ENCODE results near the gene FCHO2. TPM values are rescaled to one million over a fixed set of nuclear protein-coding genes. Genes with fewer than 3 reads are reported as not detected.

Gene FCHO2
- total RNA-seq, 2 experiments from 2014 or later, result 1.3 TPM

DNA sequence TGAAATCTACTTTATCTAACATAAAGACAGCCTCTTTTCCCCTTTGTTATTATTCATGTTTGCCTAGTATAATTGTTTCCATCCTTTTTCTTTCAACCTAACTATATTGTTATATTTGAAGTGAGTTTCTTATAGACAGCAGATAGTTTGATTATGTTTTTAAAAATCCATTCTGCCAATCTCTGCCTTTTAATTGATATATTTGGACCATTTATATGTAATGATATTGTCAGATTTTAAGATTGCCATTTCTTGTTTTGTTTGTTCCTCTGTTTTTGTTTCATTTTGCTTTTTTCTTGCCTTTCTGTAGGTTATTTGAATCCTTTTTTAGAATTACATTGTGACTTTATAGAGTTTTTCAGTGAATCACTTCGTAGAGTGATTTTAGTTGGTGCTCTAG is 89.8 kb downstream of the FCHO2 start:
- H3K4me3 Mint-ChIP-seq, result no peak overlapping the region
- ChIA-PET CTCF (interaction anchor here (0.6 kb wide), 1 partner anchor 21 kb away, joined by 3 read pairs; no protein-coding TSS in a partner anchor), POLR2A (no interaction called here)
- no peaks in the 10 kb centered on the region for H3K9me3 Mint-ChIP-seq
- H3K36me3 Mint-ChIP-seq, result peaks cover 4% of the 10 kb centered on the region
- intact Hi-C loops (cut with micrococcal nuclease), result no loop called here
- no peak for DNase-seq
- no peak overlapping the region for H3K27ac Mint-ChIP-seq
- H3K4me1 Mint-ChIP-seq (ENCODE audit: low read depth), result no peaks in the 10 kb centered on the region
- H3K27me3 Mint-ChIP-seq, result no peaks in the 10 kb centered on the region

GRCh38 chr5:73061593-73061992 is 105.8 kb downstream of the FCHO2 start:
- Mint-ChIP-seq H3K9me3 (no peaks in the 10 kb centered on the region), H3K27me3 (no peaks in the 10 kb centered on the region), H3K4me3 (no peak overlapping the region), H3K27ac (no peak overlapping the region), H3K36me3 (no peaks in the 10 kb centered on the region), H3K4me1 (ENCODE audit: low read depth) (no peaks in the 10 kb centered on the region)
- intact Hi-C loops (cut with micrococcal nuclease), result no loop called here
- POLR2A ChIA-PET, result no interaction called here
- DNase-seq, result no peak
- CTCF ChIA-PET, result no interaction called here

DNA sequence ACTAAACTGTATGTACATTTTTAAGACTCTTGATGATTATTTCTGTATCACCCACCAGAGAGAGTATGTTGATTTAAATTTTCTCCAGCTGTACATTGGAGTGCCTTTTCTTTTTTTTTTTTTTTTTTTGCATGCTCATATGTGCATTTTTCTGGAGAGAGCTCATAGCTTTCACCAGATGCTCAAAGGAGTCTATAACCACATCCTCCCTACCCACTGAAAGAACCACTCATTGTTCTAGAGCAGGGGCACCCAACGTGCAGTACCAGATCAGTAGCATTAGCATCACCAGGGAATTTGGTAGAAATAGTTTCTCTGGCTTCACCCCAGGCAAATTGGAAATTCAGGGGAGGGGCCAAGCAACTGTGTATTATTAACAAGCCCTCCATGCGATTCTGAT is 110.6 kb downstream of the FCHO2 start:
- H3K9me3 Mint-ChIP-seq, result no peaks in the 10 kb centered on the region
- no peak overlapping the region for H3K27ac Mint-ChIP-seq
- CTCF ChIA-PET, result no interaction called here
- H3K27me3 Mint-ChIP-seq, result no peaks in the 10 kb centered on the region
- no peaks in the 10 kb centered on the region for H3K36me3 Mint-ChIP-seq
- H3K4me3 Mint-ChIP-seq, result no peak overlapping the region
- POLR2A ChIA-PET, result no interaction called here
- no peaks in the 10 kb centered on the region for H3K4me1 Mint-ChIP-seq (ENCODE audit: low read depth)
- intact Hi-C loops (cut with micrococcal nuclease), result no loop called here
- DNase-seq, result no peak

- CTCF ChIA-PET, result interaction anchor here (0.6 kb wide), 1 partner anchor 21 kb away, joined by 3 read pairs; no protein-coding TSS in a partner anchor
- no peaks in the 10 kb centered on the region for H3K9me3 Mint-ChIP-seq
Measured at GRCh38 chr5:73067213-73067612, 111.4 kb downstream of the FCHO2 start.

GRCh38 chr5:73081093-73081492 is 125.3 kb downstream of the FCHO2 start:
- intact Hi-C loops (cut with micrococcal nuclease), result no loop called here
- CTCF ChIA-PET, result interaction anchor here (0.7 to 1.0 kb wide), 3 partner anchors 91 to 121 kb away, joined by 3 read pairs; no protein-coding TSS in a partner anchor
- no peaks in the 10 kb centered on the region for H3K36me3 Mint-ChIP-seq
- H3K4me1 Mint-ChIP-seq (ENCODE audit: low read depth), result no peaks in the 10 kb centered on the region
- H3K27me3 Mint-ChIP-seq, result peaks cover 1% of the 10 kb centered on the region
- H3K4me3 Mint-ChIP-seq, result no peak overlapping the region
- H3K27ac Mint-ChIP-seq, result no peak overlapping the region
- no peaks in the 10 kb centered on the region for H3K9me3 Mint-ChIP-seq
- POLR2A ChIA-PET, result no interaction called here
- no peak for DNase-seq

More at GRCh38 chr5:73067213-73067612, 111.4 kb downstream of the FCHO2 start:
- intact Hi-C loops (cut with micrococcal nuclease), result no loop called here
- H3K4me3 Mint-ChIP-seq, result no peak overlapping the region
- POLR2A ChIA-PET, result no interaction called here
- H3K27ac Mint-ChIP-seq, result no peak overlapping the region
- H3K27me3 Mint-ChIP-seq, result no peaks in the 10 kb centered on the region
- H3K36me3 Mint-ChIP-seq, result no peaks in the 10 kb centered on the region
- H3K4me1 Mint-ChIP-seq (ENCODE audit: low read depth), result no peaks in the 10 kb centered on the region
- no peak for DNase-seq

- CTCF ChIA-PET, result interaction anchor here (0.7 to 1.0 kb wide), 3 partner anchors 43 to 114 kb away, joined by 3 read pairs; no protein-coding TSS in a partner anchor
- H3K36me3 Mint-ChIP-seq, result no peaks in the 10 kb centered on the region
- intact Hi-C loops (cut with micrococcal nuclease), result no loop called here
- POLR2A ChIA-PET, result no interaction called here
- H3K27me3 Mint-ChIP-seq, result peaks cover 3% of the 10 kb centered on the region
- H3K9me3 Mint-ChIP-seq, result no peaks in the 10 kb centered on the region
- no peak for DNase-seq
- no peaks in the 10 kb centered on the region for H3K4me1 Mint-ChIP-seq (ENCODE audit: low read depth)
- no peak overlapping the region for H3K27ac Mint-ChIP-seq
- no peak overlapping the region for H3K4me3 Mint-ChIP-seq
Measured at GRCh38 chr5:73088026-73088425, 132.2 kb downstream of the FCHO2 start.

DNA sequence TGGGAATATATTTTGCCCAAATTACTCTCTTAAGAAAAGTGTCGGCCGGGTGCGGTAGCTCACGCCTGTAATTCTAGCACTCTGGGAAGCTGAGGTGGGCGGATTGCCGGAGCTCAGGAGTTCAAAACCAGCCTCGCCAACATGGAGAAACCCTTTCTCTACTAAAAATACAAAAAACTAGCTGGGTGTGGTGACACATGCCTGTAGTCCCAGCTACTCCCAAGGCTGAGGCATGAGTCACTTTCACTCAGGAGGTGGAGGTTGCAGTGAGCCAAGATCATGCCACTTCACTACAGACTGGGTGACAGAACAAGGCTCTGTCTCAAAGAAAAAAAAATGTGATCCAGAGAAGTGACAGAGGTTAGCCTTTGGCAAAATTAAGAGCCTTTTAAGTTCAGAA is 138.1 kb downstream of the FCHO2 start:
- peak; percentile 27 for DNase-seq
- Mint-ChIP-seq H3K4me3 (no peak overlapping the region), H3K36me3 (no peaks in the 10 kb centered on the region), H3K27ac (no peak overlapping the region), H3K4me1 (ENCODE audit: low read depth) (peaks cover 11% of the 10 kb centered on the region), H3K27me3 (peaks cover 15% of the 10 kb centered on the region), H3K9me3 (peaks cover 5% of the 10 kb centered on the region)
- POLR2A ChIA-PET, result no interaction called here
- CTCF ChIA-PET, result interaction anchor here (1.0 kb wide), 1 partner anchor 108 kb away, joined by 3 read pairs; no protein-coding TSS in a partner anchor
- intact Hi-C loops (cut with micrococcal nuclease), result no loop called here

GRCh38 chr5:73094415-73094814 is 138.6 kb downstream of the FCHO2 start:
- Mint-ChIP-seq H3K4me1 (ENCODE audit: low read depth) (peaks cover 11% of the 10 kb centered on the region), H3K4me3 (no peak overlapping the region), H3K27ac (no peak overlapping the region), H3K27me3 (peaks cover 17% of the 10 kb centered on the region), H3K36me3 (no peaks in the 10 kb centered on the region), H3K9me3 (peaks cover 5% of the 10 kb centered on the region)
- no peak for DNase-seq
- CTCF ChIA-PET, result interaction anchor here (1.0 kb wide), 1 partner anchor 107 kb away, joined by 3 read pairs; no protein-coding TSS in a partner anchor
- intact Hi-C loops (cut with micrococcal nuclease), result no loop called here
- POLR2A ChIA-PET, result no interaction called here

DNA sequence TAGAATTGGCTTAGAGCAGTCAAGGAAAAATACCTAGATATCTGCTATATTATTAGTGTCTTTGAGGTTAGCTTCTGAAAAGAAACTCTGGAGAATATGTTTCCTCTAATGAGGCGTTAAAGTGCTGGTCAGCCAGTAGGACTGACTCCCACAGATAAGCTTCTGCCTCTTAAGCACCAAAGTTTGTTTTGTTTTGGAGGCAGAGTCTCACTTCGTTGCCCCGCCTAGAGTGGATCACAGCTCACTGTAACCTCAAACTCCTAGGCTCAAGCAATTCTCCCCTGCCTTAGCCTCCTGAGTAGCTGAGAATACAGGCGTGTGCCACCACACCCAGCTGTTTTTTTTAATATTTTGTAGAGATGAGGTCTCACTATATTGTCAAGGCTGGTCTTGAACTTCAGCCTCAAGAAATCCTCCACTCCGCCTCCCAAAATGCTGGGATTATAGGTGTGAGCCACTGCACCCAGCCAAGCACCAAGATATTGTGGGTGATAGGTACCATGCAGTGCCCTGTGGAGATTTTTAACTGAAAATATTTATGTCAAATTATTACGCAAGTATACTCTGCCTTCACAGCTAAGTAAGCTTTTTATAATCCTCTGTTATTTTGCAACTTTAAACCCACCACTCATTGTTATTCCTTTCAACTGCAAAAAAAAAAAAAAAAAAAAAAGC is 139.9 kb downstream of the FCHO2 start:
- H3K4me1 Mint-ChIP-seq (ENCODE audit: low read depth), result peaks cover 11% of the 10 kb centered on the region
- intact Hi-C loops (cut with micrococcal nuclease), result no loop called here
- H3K27me3 Mint-ChIP-seq, result peaks cover 17% of the 10 kb centered on the region
- DNase-seq, result no peak
- ChIA-PET CTCF (no interaction called here), POLR2A (no interaction called here)
- no peak overlapping the region for H3K4me3 Mint-ChIP-seq
- H3K27ac Mint-ChIP-seq, result no peak overlapping the region
- no peaks in the 10 kb centered on the region for H3K36me3 Mint-ChIP-seq
- H3K9me3 Mint-ChIP-seq, result peaks cover 5% of the 10 kb centered on the region

DNA sequence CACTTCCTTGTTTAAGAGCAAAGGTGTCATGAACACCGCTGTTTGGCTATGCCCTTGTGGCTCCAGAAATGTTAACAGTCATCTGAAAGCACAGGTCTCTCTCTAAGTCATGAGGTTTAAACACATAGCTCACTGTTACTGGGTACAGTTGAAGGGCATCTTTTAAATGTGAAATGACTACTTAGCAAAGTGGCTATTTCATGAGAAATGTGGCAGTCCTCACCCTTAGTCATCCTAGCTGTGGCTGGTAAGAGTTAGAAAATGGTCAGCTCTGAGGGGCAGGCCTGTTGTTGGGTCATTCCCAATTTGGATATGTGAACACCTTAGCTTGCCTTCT is 140.4 kb downstream of the FCHO2 start:
- Mint-ChIP-seq H3K27me3 (peaks cover 17% of the 10 kb centered on the region), H3K27ac (no peak overlapping the region), H3K36me3 (no peaks in the 10 kb centered on the region), H3K9me3 (peaks cover 5% of the 10 kb centered on the region), H3K4me1 (ENCODE audit: low read depth) (peaks cover 11% of the 10 kb centered on the region), H3K4me3 (no peak overlapping the region)
- intact Hi-C loops (cut with micrococcal nuclease), result no loop called here
- ChIA-PET CTCF (interaction anchor here (1.0 kb wide), 1 partner anchor 12 kb away, joined by 3 read pairs; no protein-coding TSS in a partner anchor), POLR2A (no interaction called here)
- no peak for DNase-seq

DNA sequence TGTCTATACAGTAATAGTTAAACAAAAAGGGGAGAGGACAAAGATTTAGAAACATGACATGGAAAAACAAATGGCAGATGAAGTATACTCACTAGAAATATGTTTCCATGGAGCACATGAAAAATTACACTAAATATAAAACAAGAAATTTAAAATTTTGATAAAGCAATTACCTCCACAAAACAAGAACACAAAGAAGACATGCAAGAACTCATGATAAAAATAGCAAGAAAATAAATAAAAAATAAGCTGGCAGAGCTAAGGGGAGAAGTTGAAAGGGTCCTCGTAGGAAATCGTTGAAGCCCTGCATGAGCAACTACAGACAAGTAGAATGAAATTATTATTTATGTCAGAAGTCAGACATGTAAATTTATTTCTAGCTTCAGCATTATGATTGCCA is 141.9 kb downstream of the FCHO2 start:
- Mint-ChIP-seq H3K9me3 (peaks cover 5% of the 10 kb centered on the region), H3K27ac (no peak overlapping the region), H3K27me3 (peaks cover 14% of the 10 kb centered on the region), H3K4me3 (no peak overlapping the region), H3K4me1 (ENCODE audit: low read depth) (peaks cover 11% of the 10 kb centered on the region), H3K36me3 (no peaks in the 10 kb centered on the region)
- intact Hi-C loops (cut with micrococcal nuclease), result no loop called here
- ChIA-PET POLR2A (no interaction called here), CTCF (no interaction called here)
- no peak for DNase-seq

- no peak for DNase-seq
- Mint-ChIP-seq H3K4me1 (ENCODE audit: low read depth) (no peaks in the 10 kb centered on the region), H3K36me3 (no peaks in the 10 kb centered on the region), H3K4me3 (no peak overlapping the region), H3K27ac (no peak overlapping the region), H3K27me3 (peaks cover 20% of the 10 kb centered on the region), H3K9me3 (peaks cover 5% of the 10 kb centered on the region)
- intact Hi-C loops (cut with micrococcal nuclease), result no loop called here
- POLR2A ChIA-PET, result no interaction called here
- CTCF ChIA-PET, result interaction anchor here (1.5 kb wide), 1 partner anchor 16 kb away, joined by 4 read pairs; no protein-coding TSS in a partner anchor
Measured at GRCh38 chr5:73100109-73100508, 144.3 kb downstream of the FCHO2 start.

GRCh38 chr5:73103870-73104299 is 148.0 kb downstream of the FCHO2 start:
- POLR2A ChIA-PET, result no interaction called here
- Mint-ChIP-seq H3K36me3 (no peaks in the 10 kb centered on the region), H3K27ac (no peak overlapping the region), H3K9me3 (peaks cover 7% of the 10 kb centered on the region), H3K4me1 (ENCODE audit: low read depth) (no peaks in the 10 kb centered on the region), H3K27me3 (peaks cover 26% of the 10 kb centered on the region), H3K4me3 (no peak overlapping the region)
- CTCF ChIA-PET, result no interaction called here
- intact Hi-C loops (cut with micrococcal nuclease), result no loop called here
- DNase-seq, result no peak

Measured in activated CD4-positive, alpha-beta memory T cell treated with anti-CD3 and anti-CD28 coated beads for 36 hours (primary cell).